Thoracic aorta (tissue), 2 donors: ENCODE results near the gene ANTXR2. TPM values are rescaled to one million over a fixed set of nuclear protein-coding genes. Genes with fewer than 3 reads are reported as not detected.

ENCODE experiments used
- ATAC-seq: fragments of 150-250 bp; one replicate; pipeline ENCODE4 v1.8.0; 2017; ENCODE audit warnings: low read depth; ENCODE audit not compliant: insufficient number of reproducible peaks, low FRiP score
- DNase-seq: peaks from one replicate; pipeline ENCODE4 v3.0.0-alpha.2; 2020; ENCODE audit warnings: low spot score
- H3K27ac ChIP-seq, 2 donors: fragments of 200-600 bp; sonication (generic); 1 replicate in 1 of 2; 2 replicates in 1 of 2; pipeline ENCODE4 v1.5.1; 2016; ENCODE audit warnings: mild to moderate bottlenecking in 2 of 2, moderate library complexity in 2 of 2
- H3K27me3 ChIP-seq: fragments of 200-600 bp; sonication (generic); replicated peaks from 2 replicates; pipeline ENCODE4 v1.6.0; 2016; ENCODE audit warnings: mild to moderate bottlenecking; ENCODE audit not compliant: insufficient read depth
- H3K36me3 ChIP-seq: fragments of 200-600 bp; sonication (generic); one replicate; pipeline ENCODE4 v1.5.1; 2016
- H3K4me1 ChIP-seq, 2 donors: fragments of 200-600 bp; sonication (generic); 1 replicate in 1 of 2; 2 replicates in 1 of 2; pipeline versions ENCODE4 v1.5.1 to v1.6.0; 2016; ENCODE audit warnings: low read depth in 2 of 2, mild to moderate bottlenecking in 1 of 2; ENCODE audit not compliant: control insufficient read depth in 1 of 2
- H3K4me3 ChIP-seq: fragments of 200-600 bp; sonication (generic); 2 replicates; pipeline ENCODE4 v1.5.1; 2016; ENCODE audit warnings: mild to moderate bottlenecking
- H3K9me3 ChIP-seq: fragments of 200-600 bp; sonication (generic); 2 replicates; pipeline ENCODE4 v1.5.1; 2016
- CTCF ChIP-seq: fragments of 200-600 bp; sonication (generic); IDR thresholded peaks from one replicate; pipeline ENCODE4 v1.5.1; 2019; ENCODE audit warnings: antibody characterized with exemption
- total RNA-seq, 2 donors: library from RNA; depleted of rRNA; stranded (reverse); fragments of >200 nt; gene quantifications; one replicate each; pipeline versions ENCODE4 v1.1.0 to v1.2.3, GENCODE V29; 2016

Gene ANTXR2
- total RNA-seq, 2 donors from 2014 or later, result 48.3 to 63.8 TPM

DNA sequence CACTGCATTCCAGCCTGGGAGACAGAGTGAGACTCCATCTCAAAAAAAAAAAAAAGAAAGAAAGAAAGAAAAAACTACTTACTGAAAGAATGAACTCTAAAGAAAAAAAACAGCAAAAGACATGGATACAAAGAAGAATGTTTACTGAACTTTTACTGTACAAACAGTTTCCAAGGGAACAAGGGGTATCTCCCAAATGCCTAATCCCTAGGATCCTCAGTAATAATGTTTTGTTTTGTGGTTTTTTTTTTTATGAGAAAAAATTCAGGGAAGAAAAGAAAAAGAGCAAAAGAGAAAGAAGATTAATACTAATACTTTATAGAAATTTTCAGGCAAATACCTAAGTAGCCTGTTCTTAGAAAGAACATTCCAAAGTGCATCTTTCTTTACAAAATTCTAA lies 63.2 kb downstream of the ANTXR2 start:
- no peaks in the 10 kb centered on the region for H3K36me3 ChIP-seq
- no peak for TF ChIP-seq CTCF
- no peak for ATAC-seq

DNA sequence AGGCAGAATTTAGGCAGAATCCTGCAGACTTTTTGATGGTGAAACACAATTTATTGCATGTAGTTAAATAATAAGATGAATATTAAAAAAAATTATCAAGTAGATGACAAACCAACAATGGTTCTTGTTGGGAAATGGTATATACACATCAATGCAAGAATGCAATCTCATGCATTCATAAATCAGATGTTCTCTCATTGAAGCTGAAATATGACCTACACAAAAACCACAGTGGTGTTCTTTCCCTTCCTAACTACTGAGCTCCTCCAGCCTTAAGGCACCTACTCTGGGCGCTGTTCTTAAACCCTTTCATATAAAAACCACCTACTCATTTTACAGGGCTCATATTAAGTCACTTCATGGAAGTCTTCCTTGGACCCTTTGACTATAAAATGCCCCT lies 64.1 kb downstream of the ANTXR2 start:
- no peak overlapping the region for H3K27ac ChIP-seq
- H3K27me3 ChIP-seq, result no peaks in the 10 kb centered on the region
- no peak overlapping the region for H3K4me3 ChIP-seq
- DNase-seq, result no peak
- H3K36me3 ChIP-seq, result no peaks in the 10 kb centered on the region
- TF ChIP-seq CTCF, result no peak
- no peak for ATAC-seq
- peaks cover 9 to 13% of the 10 kb centered on the region in 2 donors for H3K4me1 ChIP-seq
- peaks cover 6% of the 10 kb centered on the region for H3K9me3 ChIP-seq

More for the DNA sequence above, 63.2 kb downstream of the ANTXR2 start:
- no peaks in the 10 kb centered on the region for H3K27me3 ChIP-seq
- no peaks in the 10 kb centered on the region for H3K9me3 ChIP-seq
- no peak for DNase-seq
- no peak overlapping the region for H3K27ac ChIP-seq
- no peak overlapping the region for H3K4me3 ChIP-seq
- peaks cover 9 to 13% of the 10 kb centered on the region in 2 donors for H3K4me1 ChIP-seq

DNA sequence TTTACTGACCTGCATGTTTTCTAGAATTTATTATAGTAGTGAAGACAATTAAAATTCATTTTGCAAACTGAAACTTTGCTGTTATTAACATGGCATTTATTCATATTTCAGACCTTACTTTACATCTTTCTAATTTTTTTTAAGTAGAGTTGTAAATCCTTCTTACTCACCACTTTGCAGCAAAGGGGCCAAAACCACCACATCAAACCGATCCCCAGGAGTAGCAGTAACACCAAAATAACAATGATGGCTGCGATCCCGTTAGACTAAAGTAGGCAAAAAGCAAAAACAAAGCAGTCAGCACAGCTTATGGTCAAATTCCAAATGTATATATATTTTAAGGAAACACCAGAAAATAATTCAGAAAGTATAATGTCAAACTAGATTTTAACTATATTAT lies 64.7 kb downstream of the ANTXR2 start:
- no peak for DNase-seq
- no peaks in the 10 kb centered on the region for H3K36me3 ChIP-seq
- ATAC-seq, result no peak
- H3K27me3 ChIP-seq, result no peaks in the 10 kb centered on the region
- H3K4me1 ChIP-seq, result peaks cover 9 to 13% of the 10 kb centered on the region in 2 donors
- peaks cover 6% of the 10 kb centered on the region for H3K9me3 ChIP-seq
- H3K27ac ChIP-seq, result no peak overlapping the region
- TF ChIP-seq CTCF, result no peak
- H3K4me3 ChIP-seq, result no peak overlapping the region

DNA sequence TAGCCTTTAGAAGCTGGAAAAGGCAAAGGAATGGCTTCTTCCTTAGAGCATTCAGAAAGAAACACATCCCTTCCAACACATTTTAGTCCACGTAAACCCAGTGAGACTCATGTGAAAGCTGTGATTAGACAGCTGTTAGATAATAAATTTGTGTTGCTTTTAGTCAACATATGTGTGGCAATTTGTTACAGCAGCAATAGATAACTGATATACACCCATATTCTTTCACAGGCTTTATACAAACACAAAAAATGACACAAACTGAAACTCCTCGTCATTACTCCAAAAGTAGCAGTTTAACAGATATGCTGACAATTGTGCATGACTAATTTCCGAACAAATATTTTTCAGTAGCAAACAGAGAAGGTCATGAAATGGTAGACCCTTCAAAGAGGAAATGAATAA lies 65.3 kb downstream of the ANTXR2 start:
- no peak overlapping the region for H3K4me3 ChIP-seq
- TF ChIP-seq CTCF, result no peak
- no peaks in the 10 kb centered on the region for H3K27me3 ChIP-seq
- ATAC-seq (no peak), DNase-seq (no peak)
- no peak overlapping the region for H3K27ac ChIP-seq
- peaks cover 9 to 12% of the 10 kb centered on the region in 2 donors for H3K4me1 ChIP-seq
- no peaks in the 10 kb centered on the region for H3K36me3 ChIP-seq
- peaks cover 6% of the 10 kb centered on the region for H3K9me3 ChIP-seq

DNA sequence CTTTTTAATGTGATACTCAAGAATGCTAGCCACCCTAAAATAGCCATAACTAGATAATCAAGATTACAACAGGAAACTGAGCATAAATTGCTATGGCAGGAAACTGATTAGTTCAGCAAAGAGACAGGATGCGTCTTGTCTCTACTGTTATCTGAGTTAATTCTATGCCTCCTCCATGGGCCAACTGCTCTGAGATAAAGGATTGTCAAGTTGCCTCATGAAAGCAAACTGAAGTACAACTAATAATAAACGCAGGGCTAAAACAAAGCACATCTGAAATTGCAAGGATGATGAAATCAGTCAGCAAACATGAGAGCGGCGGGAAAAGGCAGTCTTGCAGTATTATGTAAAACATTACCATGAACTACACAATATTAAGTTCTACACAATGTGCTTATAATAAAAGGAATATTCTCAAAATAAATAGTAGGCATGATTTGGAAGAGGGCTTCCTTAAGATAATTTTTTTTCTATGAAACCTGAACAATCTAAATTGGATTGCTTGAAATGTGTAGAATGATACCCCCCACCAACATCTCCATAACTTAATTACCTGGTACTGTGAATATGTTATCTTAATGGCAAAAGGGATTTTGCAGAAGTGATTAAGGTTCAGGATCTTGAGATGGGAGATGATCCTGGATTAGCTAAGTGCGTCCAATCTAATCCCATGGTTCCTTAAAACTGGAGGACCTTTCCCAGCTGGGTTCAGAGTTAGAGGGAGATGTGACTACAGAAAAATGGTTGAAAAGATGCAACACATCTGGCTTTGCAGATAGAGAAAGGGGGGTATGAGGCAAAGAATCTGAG lies 65.9 kb downstream of the ANTXR2 start:
- no peak for TF ChIP-seq CTCF
- no peak overlapping the region for H3K27ac ChIP-seq
- H3K27me3 ChIP-seq, result no peaks in the 10 kb centered on the region
- ATAC-seq (no peak), DNase-seq (no peak)
- H3K4me3 ChIP-seq, result no peak overlapping the region
- no peaks in the 10 kb centered on the region for H3K36me3 ChIP-seq
- H3K9me3 ChIP-seq, result peaks cover 6% of the 10 kb centered on the region
- peaks cover 6 to 7% of the 10 kb centered on the region in 2 donors for H3K4me1 ChIP-seq
